H1 (cell line): ENCODE results near the gene AMT. TPM values are rescaled to one million over a fixed set of nuclear protein-coding genes. Genes with fewer than 3 reads are reported as not detected.

Source experiments
- CTCF ChIA-PET: fragments of 300-600 bp; sonication (Branson Sonifier 250); formaldehyde crosslinking; loops from one replicate; lab custom pipeline; 2021; ENCODE audit not compliant: partially characterized antibody; lab: Charles Lee
- POLR2A ChIA-PET: fragments of 300-600 bp; sonication (Branson Sonifier 250); formaldehyde crosslinking; loops from one replicate; lab custom pipeline; 2021; ENCODE audit warnings: inconsistent platforms; ENCODE audit not compliant: partially characterized antibody; lab: Charles Lee
- DNase-seq, 2 experiments: peaks; one replicate each; pipeline versions ENCODE4 v3.0.0 to v3.0.0-alpha.2; 2010 to 2022; ENCODE audit warnings: low spot score in 2 of 2, low read depth in 1 of 2, mixed read lengths in 1 of 2
- FAIRE-seq: peaks from 2 replicates; lab custom pipeline; 2011; peaks lifted over from hg19 to GRCh38; lab: Jason Lieb, UNC
- H2AFZ ChIP-seq: 2 replicates; pipeline ENCODE4 v1.8.1; 2012; ENCODE audit warnings: low read length, inconsistent platforms
- H2AK5ac ChIP-seq: 2 replicates; pipeline ENCODE4 v1.6.1; 2013; ENCODE audit warnings: low read depth, low read length
- H2BK120ac ChIP-seq: replicated peaks from 2 replicates; pipeline ENCODE3; 2013; ENCODE audit warnings: low read depth, low read length, inconsistent platforms
- H2BK12ac ChIP-seq: 2 replicates; pipeline ENCODE4 v1.6.1; 2013; ENCODE audit warnings: low read depth, low read length
- H2BK15ac ChIP-seq: 2 replicates; pipeline ENCODE4 v1.6.1; 2013; ENCODE audit warnings: low read length
- H2BK20ac ChIP-seq: 2 replicates; pipeline ENCODE4 v1.6.1; 2013; ENCODE audit warnings: low read length
- H2BK5ac ChIP-seq: 2 replicates; pipeline ENCODE4 v1.6.1; 2013; ENCODE audit warnings: low read depth, low read length
- H3K14ac ChIP-seq: 2 replicates; pipeline ENCODE4 v1.6.1; 2013; ENCODE audit warnings: inconsistent platforms; ENCODE audit not compliant: insufficient read length
- H3K18ac ChIP-seq: 2 replicates; pipeline ENCODE4 v1.6.1; 2013; ENCODE audit warnings: low read length; ENCODE audit errors: extremely low read depth
- H3K23ac ChIP-seq: 2 replicates; pipeline ENCODE4 v1.6.1; 2013; ENCODE audit warnings: inconsistent platforms; ENCODE audit not compliant: insufficient read length
- H3K23me2 ChIP-seq: 2 replicates; pipeline ENCODE4 v1.6.1; 2013; ENCODE audit warnings: low read depth, low read length
- H3K27ac ChIP-seq: 2 replicates; pipeline ENCODE4 v1.6.1; 2011; ENCODE audit warnings: low read depth, low read length, inconsistent platforms
- H3K27me3 ChIP-seq, 4 experiments: replicated peaks in 1 of 4; 1 replicate in 1 of 4; 2 replicates in 3 of 4; pipeline versions ENCODE4 v1.6.1 to v1.8.1; 2011 to 2013; ENCODE audit warnings: low read length in 3 of 4, mild to moderate bottlenecking in 3 of 4, inconsistent platforms in 2 of 4, mixed read lengths in 2 of 4, moderate library complexity in 1 of 4; ENCODE audit not compliant: control insufficient read depth in 3 of 4, insufficient read depth in 3 of 4; ENCODE audit errors: extremely low read depth in 1 of 4
- H3K36me3 ChIP-seq, 4 experiments: 2 replicates each; pipeline versions ENCODE4 v1.6.1 to v1.8.1; 2011 to 2013; ENCODE audit warnings: mild to moderate bottlenecking in 4 of 4, low read length in 3 of 4, moderate library complexity in 2 of 4, control low read depth in 1 of 4, inconsistent platforms in 1 of 4; ENCODE audit not compliant: insufficient read depth in 4 of 4, control insufficient read depth in 2 of 4
- H3K4ac ChIP-seq: replicated peaks from 2 replicates; pipeline ENCODE3; 2013; ENCODE audit warnings: low read length, low read depth, mixed read lengths, inconsistent platforms; ENCODE audit not compliant: insufficient read length
- H3K4me1 ChIP-seq, 4 experiments: replicated peaks in 1 of 4; 1 replicate in 1 of 4; 2 replicates in 3 of 4; pipeline versions ENCODE4 v1.6.1 to v1.8.1; 2011 to 2013; ENCODE audit warnings: low read length in 3 of 4, inconsistent platforms in 2 of 4, mixed read lengths in 1 of 4; ENCODE audit not compliant: insufficient read depth in 4 of 4, control insufficient read depth in 3 of 4
- H3K4me2 ChIP-seq, 2 experiments: 2 replicates each; pipeline versions ENCODE4 v1.6.1 to v1.8.1; 2011 to 2013; ENCODE audit warnings: low read depth in 2 of 2, low read length in 2 of 2, control low read depth in 1 of 2, inconsistent platforms in 1 of 2, mild to moderate bottlenecking in 1 of 2; ENCODE audit not compliant: insufficient read depth in 1 of 2
- H3K4me3 ChIP-seq, 4 experiments: fragments of 200-600, 300-600 bp in 1 of 4; sonication (generic), shearing (Covaris generic), sonication (Bioruptor Twin) in 1 of 4; 2 replicates each; pipeline versions ENCODE4 v1.5.1 to v1.8.1; 2011 to 2016; ENCODE audit warnings: low read length in 4 of 4, low read depth in 3 of 4, control low read depth in 2 of 4, inconsistent platforms in 2 of 4, mild to moderate bottlenecking in 2 of 4, mixed read lengths in 1 of 4, moderate library complexity in 1 of 4; ENCODE audit not compliant: insufficient read depth in 2 of 4; ENCODE audit errors: extremely low read depth in 1 of 4
- H3K56ac ChIP-seq: replicated peaks from 2 replicates; pipeline ENCODE3; 2013; ENCODE audit warnings: low read depth, mild to moderate bottlenecking, mixed read lengths, low read length, inconsistent platforms; ENCODE audit not compliant: insufficient read length
- H3K79me1 ChIP-seq: 2 replicates; pipeline ENCODE4 v1.6.1; 2013; ENCODE audit warnings: low read depth, low read length, control low read depth
- H3K79me2 ChIP-seq, 2 experiments: 2 replicates each; pipeline versions ENCODE4 v1.6.1 to v1.8.1; 2012 to 2013; ENCODE audit warnings: low read length in 2 of 2, mild to moderate bottlenecking in 2 of 2, inconsistent platforms in 1 of 2; ENCODE audit not compliant: insufficient read depth in 2 of 2, control insufficient read depth in 1 of 2
- H3K9ac ChIP-seq, 4 experiments: replicated peaks in 1 of 4; 1 replicate in 1 of 4; 2 replicates in 3 of 4; pipeline versions ENCODE4 v1.6.1 to v1.8.1; 2011 to 2013; ENCODE audit warnings: low read depth in 3 of 4, low read length in 3 of 4, control low read depth in 2 of 4, mild to moderate bottlenecking in 2 of 4, moderate library complexity in 2 of 4, inconsistent platforms in 1 of 4; ENCODE audit errors: extremely low read depth in 1 of 4
- H3K9me3 ChIP-seq, 2 experiments: 2 replicates each; pipeline versions ENCODE4 v1.6.1 to v1.8.1; 2012 to 2013; ENCODE audit warnings: mild to moderate bottlenecking in 2 of 2, moderate library complexity in 2 of 2, control low read depth in 1 of 2, inconsistent platforms in 1 of 2, low read depth in 1 of 2, low read length in 1 of 2, mixed read lengths in 1 of 2; ENCODE audit not compliant: insufficient read depth in 2 of 2
- H4K20me1 ChIP-seq, 2 experiments: replicated peaks in 1 of 2; 2 replicates each; pipeline versions ENCODE3 to v1.8.1; 2011 to 2013; ENCODE audit warnings: inconsistent platforms in 2 of 2, low read length in 2 of 2, mild to moderate bottlenecking in 1 of 2; ENCODE audit not compliant: insufficient read depth in 2 of 2, control insufficient read depth in 1 of 2
- H4K5ac ChIP-seq: 2 replicates; pipeline ENCODE4 v1.6.1; 2013; ENCODE audit warnings: low read length, low read depth, mixed read lengths, inconsistent platforms; ENCODE audit not compliant: insufficient read length
- H4K8ac ChIP-seq: 2 replicates; pipeline ENCODE4 v1.8.0; 2013; ENCODE audit warnings: mild to moderate bottlenecking, moderate library complexity, low read length, inconsistent platforms; ENCODE audit not compliant: insufficient read depth; ENCODE audit errors: extremely low read depth
- H4K91ac ChIP-seq: replicated peaks from 2 replicates; pipeline ENCODE3; 2013; ENCODE audit warnings: low read length, mixed read lengths, inconsistent platforms; ENCODE audit not compliant: insufficient read length
- CEBPB ChIP-seq: IDR thresholded peaks from 2 replicates; pipeline ENCODE4 v1.6.1; 2012; ENCODE audit warnings: low read depth, low read length
- GABPA ChIP-seq: IDR thresholded peaks from 2 replicates; pipeline ENCODE4 v1.6.1; 2011; ENCODE audit warnings: mild to moderate bottlenecking, low read length, moderate library complexity, borderline replicate concordance; ENCODE audit not compliant: insufficient read depth
- GTF2F1 ChIP-seq: IDR thresholded peaks from 2 replicates; pipeline ENCODE4 v1.6.1; 2012; ENCODE audit warnings: low read depth, low read length, improper control_type of control experiment, borderline replicate concordance
- HDAC2 ChIP-seq, 2 experiments: fragments of 300-600 bp in 1 of 2; sonication (generic) in 1 of 2; IDR thresholded peaks; 2 replicates each; pipeline ENCODE4 v1.6.1; 2011 to 2012; ENCODE audit warnings: low read depth in 2 of 2, low read length in 2 of 2, mild to moderate bottlenecking in 2 of 2, moderate library complexity in 2 of 2, borderline replicate concordance in 1 of 2, inconsistent platforms in 1 of 2
- NRF1 ChIP-seq: IDR thresholded peaks from 2 replicates; pipeline ENCODE4 v1.6.1; 2011; ENCODE audit warnings: mild to moderate bottlenecking, low read depth, low read length, improper control_type of control experiment
- SP4 ChIP-seq: IDR thresholded peaks from 2 replicates; pipeline ENCODE4 v1.6.1; 2012; ENCODE audit warnings: low read length, inconsistent platforms
- TAF1 ChIP-seq: IDR thresholded peaks from 2 replicates; pipeline ENCODE4 v1.6.1; 2011; ENCODE audit warnings: mild to moderate bottlenecking, low read depth, low read length
- WGBS, 2 experiments: shearing (Covaris generic) in 1 of 2; methylation state at CpG; one replicate each; pipeline versions ENCODE4 v1.1.6 to v1.1.7; 2013 to 2015; ENCODE audit warnings: low lambda C conversion rate in 2 of 2, mixed read lengths in 2 of 2, inconsistent platforms in 1 of 2, low coverage in 1 of 2, missing lambda C conversion rate in 1 of 2; ENCODE audit not compliant: insufficient replicate concordance in 2 of 2, insufficient coverage in 1 of 2, insufficient read length in 1 of 2; ENCODE audit errors: extremely low coverage in 1 of 2, missing lambda C conversion rate in 1 of 2; 5-methylcytosine and 5-hydroxymethylcytosine counted together
- polyA plus RNA-seq, 7 experiments: library from polyadenylated mRNA; depleted of rRNA in 3 of 7; stranded (reverse) in 5 of 7; unstranded in 2 of 7; fragments of >200 nt in 5 of 7; fragments of 200-250 nt in 2 of 7; gene quantifications; 1 replicate in 5 of 7; 2 replicates in 1 of 7; 4 replicates in 1 of 7; pipeline versions ENCODE4 v1.2.1 to v1.2.3, GENCODE V29; 2011 to 2013; ENCODE audit warnings: missing spikeins in 2 of 7, mixed read lengths in 2 of 7
- total RNA-seq: library from RNA; stranded (reverse); fragmentation: NEBNext Ultra II Directional; extraction: Animal tissue kit (Norgen Biotek cat#: 25700); gene quantifications from 2 replicates; pipeline ENCODE4 v1.2.1, GENCODE V29; 2021
- TF ChIP-seq, protein P1 (sequence below): IDR thresholded peaks from 2 replicates; pipeline ENCODE4 v1.6.1; 2011; ENCODE audit warnings: low read length, improper control_type of control experiment

Gene AMT
- total and polyA plus RNA-seq, 2 of the 8 experiments (the other 6 are each of a cell fraction or from before 2014, with no cell fraction given): 46.5 to 92.4 TPM

DNA sequence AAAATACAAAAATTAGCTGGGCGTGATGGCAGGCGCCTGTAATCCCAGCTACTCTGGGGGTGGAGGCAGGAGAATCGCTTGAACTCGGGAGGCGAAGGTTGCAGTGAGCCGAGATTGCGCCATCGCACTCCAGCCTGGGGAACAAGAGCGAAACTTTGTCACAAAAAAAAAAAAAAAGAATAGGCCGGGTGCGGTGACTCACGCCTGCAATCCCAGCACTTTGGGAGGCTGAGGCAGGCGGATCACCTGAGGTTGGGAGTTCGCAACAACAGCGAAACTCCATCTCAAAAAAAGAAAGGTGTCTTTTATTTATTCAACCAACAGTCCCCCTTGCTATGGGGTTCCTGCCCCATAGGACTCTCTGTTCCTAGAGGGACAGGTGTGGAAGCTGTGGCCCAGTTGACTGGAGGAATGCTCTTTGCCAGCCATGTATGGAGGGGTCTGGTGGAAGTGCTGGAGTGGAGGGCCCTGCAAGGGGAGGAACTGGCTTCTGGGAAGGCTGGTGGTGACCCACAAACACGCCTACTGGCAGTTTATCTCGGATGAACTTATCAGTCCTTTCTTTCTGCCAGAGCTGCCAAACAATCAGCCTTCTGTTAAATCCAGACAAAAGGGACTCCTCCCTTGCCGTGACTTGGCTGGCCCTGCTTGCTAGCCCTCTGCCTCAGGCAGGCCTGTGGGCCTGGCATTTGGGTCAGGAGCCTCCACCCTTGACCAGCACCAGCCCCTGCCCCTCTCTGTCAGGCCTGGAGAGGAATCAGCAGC is 43.2 kb upstream of the AMT start:
- Histone ChIP-seq H3K4me2 (no peak overlapping the region), H2BK120ac (no peak overlapping the region), H3K4me3 (no peak overlapping the region), H2BK12ac (peak overlapping the region; percentile 80; the same call in 1 of the 2 replicates), H3K9me3 (no peaks in the 10 kb centered on the region), H3K4me1 (peaks cover 10 to 28% (median 25%) of the 10 kb centered on the region in 4 experiments), H3K9ac (no peak overlapping the region), H2BK15ac (0 out of 2 replicates have a peak overlapping the region, but pooled peaks have one; percentile 74), H4K8ac (0 out of 2 replicates have a peak overlapping the region, but pooled peaks have one; percentile 3), H3K36me3 (no peaks in the 10 kb centered on the region), H2AK5ac (no peak overlapping the region), H3K18ac (0 out of 2 replicates have a peak overlapping the region, but pooled peaks have one; percentile 32), H3K14ac (no peak overlapping the region), H2BK5ac (peak overlapping the region; percentile 60), H3K79me2 (no peaks in the 10 kb centered on the region), H2BK20ac (0 out of 2 replicates have a peak overlapping the region, but pooled peaks have one; percentile 21), H4K91ac (peak overlapping the region; percentile 25), H3K23ac (no peak overlapping the region), H3K27ac (no peak overlapping the region), H3K23me2 (peaks cover 8% of the 10 kb centered on the region; the same call in 1 of the 2 replicates), H3K4ac (no peak overlapping the region), H4K5ac (no peak overlapping the region), H3K79me1 (no peaks in the 10 kb centered on the region), H2AFZ (peak overlapping the region; percentile 26; the same call in 1 of the 2 replicates), H3K56ac (no peak overlapping the region), H3K27me3 (no peaks in the 10 kb centered on the region), H4K20me1 (no peaks in the 10 kb centered on the region)
- FAIRE-seq: no peak
- 93% methylated on average over 18 of the region's 18 CpGs; no CpG with 5 or more reads in 1 of the 2 experiments for WGBS, 2 experiments
- no peak for DNase-seq
- ChIA-PET CTCF (interaction anchor here (2.0 kb wide), 1 partner anchor 11 kb away, joined by 7 read pairs; no protein-coding TSS in a partner anchor), POLR2A (interaction anchor here (0.6 to 1.2 kb wide), 4 partner anchors 10 to 496 kb away, joined by 3 to 5 read pairs (median 4); no protein-coding TSS in a partner anchor)
- TF ChIP-seq SP4: no peak
- TF ChIP-seq HDAC2 (IDR thresholded peaks at IDR 0.05; ENCODE audit: borderline replicate concordance in 1 of 2, low read depth in 2 of 2, low read length in 2 of 2): no peak
- TF ChIP-seq GTF2F1: no peak
- no peak for TF ChIP-seq NRF1
- no peak for TF ChIP-seq TAF1
- TF ChIP-seq CEBPB: no peak
- TF ChIP-seq, protein P1, sequence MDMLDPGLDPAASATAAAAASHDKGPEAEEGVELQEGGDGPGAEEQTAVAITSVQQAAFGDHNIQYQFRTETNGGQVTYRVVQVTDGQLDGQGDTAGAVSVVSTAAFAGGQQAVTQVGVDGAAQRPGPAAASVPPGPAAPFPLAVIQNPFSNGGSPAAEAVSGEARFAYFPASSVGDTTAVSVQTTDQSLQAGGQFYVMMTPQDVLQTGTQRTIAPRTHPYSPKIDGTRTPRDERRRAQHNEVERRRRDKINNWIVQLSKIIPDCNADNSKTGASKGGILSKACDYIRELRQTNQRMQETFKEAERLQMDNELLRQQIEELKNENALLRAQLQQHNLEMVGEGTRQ: no peak
- no peak for TF ChIP-seq GABPA
